Testis (tissue), 3 donors: ENCODE measurements around the gene SRPK3. TPM values are rescaled to one million over a fixed set of nuclear protein-coding genes. Genes with fewer than 3 reads are reported as not detected.

Source experiments
- DNase-seq: peaks from one replicate; pipeline ENCODE4 v3.0.0-alpha.2; 2019
- H3K27ac ChIP-seq, 2 donors: fragments of 200-600 bp; sonication (generic); one replicate each; pipeline ENCODE4 v1.5.1; 2019
- H3K27me3 ChIP-seq: fragments of 200-600 bp; sonication (generic); one replicate; pipeline ENCODE4 v1.5.1; 2019
- H3K36me3 ChIP-seq: fragments of 200-600 bp; sonication (generic); one replicate; pipeline ENCODE4 v1.5.1; 2017; ENCODE audit warnings: low read depth; ENCODE audit errors: missing control alignments
- H3K4me1 ChIP-seq: fragments of 200-600 bp; sonication (generic); one replicate; pipeline ENCODE4 v1.5.1; 2019
- H3K4me3 ChIP-seq, 2 donors: fragments of 200-600 bp; sonication (generic); one replicate each; pipeline ENCODE4 v1.5.1; 2017 to 2019
- H3K9me3 ChIP-seq: fragments of 200-600 bp; sonication (generic); one replicate; pipeline ENCODE4 v1.5.1; 2017
- CTCF ChIP-seq, 3 experiments: fragments of 450-650 bp in 2 of 3; fragments of 200-600 bp in 1 of 3; sonication (generic) in 1 of 3; IDR thresholded peaks; one replicate each; pipeline ENCODE4 v1.5.1; 2016 to 2019; ENCODE audit warnings: antibody characterized with exemption in 3 of 3, mild to moderate bottlenecking in 2 of 3, moderate library complexity in 1 of 3
- POLR2A ChIP-seq: fragments of 450-650 bp; IDR thresholded peaks from one replicate; pipeline ENCODE4 v1.6.1; 2017; ENCODE audit warnings: antibody characterized with exemption, mild to moderate bottlenecking, moderate library complexity
- WGBS, 2 donors: methylation state at CpG; one replicate each; pipeline ENCODE4 v1.1.5; 2018; 5-methylcytosine and 5-hydroxymethylcytosine counted together
- intact Hi-C: fragments of 100-400 bp; cut with DNase I; formaldehyde crosslinking; loops from one replicate; pipeline ENCODE4 v1.15.1; 2023; ENCODE audit warnings: low total_unique reads
- polyA plus RNA-seq: library from polyadenylated mRNA; stranded (reverse); fragments of 350-450 nt; fragmentation: Illumina TruSeq; extraction: RNeasy Lipid Tissue Mini Kit (QIAGEN cat#74804); gene quantifications from one replicate; pipeline ENCODE4 v1.2.3, GENCODE V29; 2014; ENCODE audit warnings: low read depth, low replicate concordance; ENCODE audit not compliant: insufficient read depth
- total RNA-seq, 2 donors: library from RNA; depleted of rRNA; stranded (reverse); fragments of >200 nt; gene quantifications; one replicate each; pipeline ENCODE4 v1.2.3, GENCODE V29; 2016

The SRPK3 gene
- total and polyA plus RNA-seq, 3 donors from 2014 or later = 0.62 to 2.2 (median 1.3) TPM

GRCh38 chrX:153750127-153750774 lies 30.6 kb upstream of the SRPK3 start:
- 59 to 82% methylated on average over 8 to 12 of the region's 12 CpGs for WGBS, 2 donors
- no peak for TF ChIP-seq POLR2A
- TF ChIP-seq CTCF (IDR thresholded peaks at IDR 0.05) = no peak

GRCh38 chrX:153755136-153755535 lies 25.7 kb upstream of the SRPK3 start:
- Histone ChIP-seq H3K9me3 (no peaks in the 10 kb centered on the region), H3K36me3 (no peaks in the 10 kb centered on the region), H3K27me3 (no peaks in the 10 kb centered on the region), H3K4me3 (no peak overlapping the region), H3K4me1 (no peaks in the 10 kb centered on the region), H3K27ac (no peak overlapping the region)
- intact Hi-C loops = no loop called here
- no peak for DNase-seq
- WGBS, 2 donors = 90 to 93% methylated on average over 1 of the region's 1 CpG
- TF ChIP-seq CTCF (IDR thresholded peaks at IDR 0.05) (no peak), POLR2A (no peak)

More at GRCh38 chrX:153750127-153750774, 30.6 kb upstream of the SRPK3 start:
- no peak for DNase-seq
- H3K4me1 ChIP-seq = no peaks in the 10 kb centered on the region
- H3K27me3 ChIP-seq = no peaks in the 10 kb centered on the region
- intact Hi-C loops = no loop called here
- no peak overlapping the region for H3K4me3 ChIP-seq
- no peaks in the 10 kb centered on the region for H3K9me3 ChIP-seq
- H3K27ac ChIP-seq = no peak overlapping the region
- H3K36me3 ChIP-seq = no peaks in the 10 kb centered on the region

GRCh38 chrX:153761863-153762262 lies 19.0 kb upstream of the SRPK3 start:
- Histone ChIP-seq H3K4me3 (no peak overlapping the region), H3K4me1 (peaks cover 14% of the 10 kb centered on the region), H3K27ac (no peak overlapping the region), H3K36me3 (no peaks in the 10 kb centered on the region), H3K9me3 (no peaks in the 10 kb centered on the region), H3K27me3 (no peaks in the 10 kb centered on the region)
- WGBS, 2 donors = 63 to 89% methylated on average over 3 to 15 of the region's 15 CpGs
- intact Hi-C loops = loop anchor here (10.0 kb wide), 1 partner anchor 193 kb away; no protein-coding TSS in a partner anchor
- no peak for DNase-seq
- no peak for TF ChIP-seq CTCF (IDR thresholded peaks at IDR 0.05)
- TF ChIP-seq POLR2A = no peak

- intact Hi-C loops = loop anchor here (10.0 kb wide), 1 partner anchor 192 kb away; no protein-coding TSS in a partner anchor
- 92% methylated on average over 14 of the region's 14 CpGs; no CpG with 5 or more reads in 1 of the 2 donors for WGBS, 2 donors
Measured at GRCh38 chrX:153762626-153763173, 18.1 kb upstream of the SRPK3 start.

More at GRCh38 chrX:153762626-153763173, 18.1 kb upstream of the SRPK3 start:
- H3K27ac ChIP-seq = no peak overlapping the region
- TF ChIP-seq POLR2A (no peak), CTCF (IDR thresholded peaks at IDR 0.05) (no peak)
- no peaks in the 10 kb centered on the region for H3K36me3 ChIP-seq
- H3K4me1 ChIP-seq = peaks cover 14% of the 10 kb centered on the region
- no peaks in the 10 kb centered on the region for H3K9me3 ChIP-seq
- no peaks in the 10 kb centered on the region for H3K27me3 ChIP-seq
- DNase-seq = no peak
- H3K4me3 ChIP-seq = no peak overlapping the region
